HepG2 (cell line): ENCODE results near the gene ZMYND8. TPM values are rescaled to one million over a fixed set of nuclear protein-coding genes. Genes with fewer than 3 reads are reported as not detected.

ENCODE experiments used
- BRD4 ChIP-seq: sonication (generic); formaldehyde crosslinking; IDR thresholded peaks from 2 replicates; pipeline ENCODE4 v1.4.0; 2020; ENCODE audit warnings: missing genetic modification reagents
- ELF1 ChIP-seq: sonication (generic); formaldehyde crosslinking; IDR thresholded peaks from 2 replicates; pipeline ENCODE4 v1.4.0; 2020; ENCODE audit warnings: missing genetic modification reagents
- GFI1 ChIP-seq: sonication (generic); formaldehyde crosslinking; IDR thresholded peaks from 2 replicates; pipeline ENCODE4 v1.5.0; 2020; ENCODE audit warnings: missing genetic modification reagents, mild to moderate bottlenecking, borderline replicate concordance
- HOXD1 ChIP-seq: sonication (generic); formaldehyde crosslinking; IDR thresholded peaks from 2 replicates; pipeline ENCODE4 v1.5.0; 2020; ENCODE audit warnings: missing genetic modification reagents
- NR2C2 ChIP-seq: sonication (generic); formaldehyde crosslinking; IDR thresholded peaks from 2 replicates; pipeline ENCODE4 v1.4.0; 2020; ENCODE audit warnings: missing genetic modification reagents, mild to moderate bottlenecking, moderate library complexity, borderline replicate concordance
- ZKSCAN5 ChIP-seq: sonication (generic); formaldehyde crosslinking; IDR thresholded peaks from 2 replicates; pipeline ENCODE4 v1.5.1; 2020; ENCODE audit warnings: mild to moderate bottlenecking, missing genetic modification reagents
- ZNF136 ChIP-seq: sonication (generic); formaldehyde crosslinking; IDR thresholded peaks from 2 replicates; pipeline ENCODE4 v1.8.1; 2022; ENCODE audit warnings: low read depth, mild to moderate bottlenecking, moderate library complexity, missing genetic modification reagents
- ZNF598 ChIP-seq: sonication (generic); formaldehyde crosslinking; IDR thresholded peaks from 2 replicates; pipeline ENCODE4 v1.5.1; 2020; ENCODE audit warnings: mild to moderate bottlenecking, missing genetic modification reagents, borderline replicate concordance
- ZNF607 ChIP-seq: sonication (generic); formaldehyde crosslinking; IDR thresholded peaks from 2 replicates; pipeline ENCODE4 v1.5.1; 2020; ENCODE audit warnings: missing genetic modification reagents, mild to moderate bottlenecking, borderline replicate concordance
- ZNF670 ChIP-seq: sonication (generic); formaldehyde crosslinking; IDR thresholded peaks from 2 replicates; pipeline ENCODE4 v1.8.0; 2022; ENCODE audit warnings: mild to moderate bottlenecking, missing genetic modification reagents, borderline replicate concordance
- ZNF768 ChIP-seq: sonication (generic); formaldehyde crosslinking; IDR thresholded peaks from 2 replicates; pipeline ENCODE4 v1.4.0; 2020; ENCODE audit warnings: missing genetic modification reagents
- ZNF777 ChIP-seq: sonication (generic); formaldehyde crosslinking; IDR thresholded peaks from 2 replicates; pipeline ENCODE4 v1.4.0; 2020; ENCODE audit warnings: missing genetic modification reagents
- polyA plus RNA-seq, 8 experiments: library from polyadenylated mRNA; depleted of rRNA in 3 of 8; stranded (reverse) in 7 of 8; unstranded in 1 of 8; fragments of >200 nt; fragmentation: Illumina TruSeq in 4 of 8; extraction: Trizol in 4 of 8; gene quantifications; 2 replicates each; pipeline versions ENCODE4 v1.2.1 to v1.2.3, GENCODE V29; 2011 to 2016; ENCODE audit warnings: low read depth in 4 of 8, missing spikeins in 1 of 8, mixed read lengths in 1 of 8; ENCODE audit not compliant: insufficient read depth in 1 of 8
- total RNA-seq, 5 experiments: library from RNA; depleted of rRNA; stranded (reverse); fragments of >200 nt; fragmentation: Illumina TruSeq; extraction: Trizol; gene quantifications; 2 replicates each; pipeline ENCODE4 v1.2.3, GENCODE V29; 2016; ENCODE audit warnings: low read depth in 1 of 5
- TF ChIP-seq, protein P1 (sequence below): sonication (generic); formaldehyde crosslinking; IDR thresholded peaks from 2 replicates; pipeline ENCODE4 v1.5.1; 2020; ENCODE audit warnings: missing genetic modification reagents, mild to moderate bottlenecking, borderline replicate concordance
- TF ChIP-seq, protein P2 (sequence below): sonication (generic); formaldehyde crosslinking; IDR thresholded peaks from 2 replicates; pipeline ENCODE4 v1.5.1; 2020; ENCODE audit warnings: mild to moderate bottlenecking, missing genetic modification reagents, moderate library complexity
- TF ChIP-seq, protein P3 (sequence below): sonication (generic); formaldehyde crosslinking; IDR thresholded peaks from 2 replicates; pipeline ENCODE4 v1.5.1; 2020; ENCODE audit warnings: missing genetic modification reagents, mild to moderate bottlenecking, borderline replicate concordance
- TF ChIP-seq, protein P4 (sequence below): sonication (generic); formaldehyde crosslinking; IDR thresholded peaks from 2 replicates; pipeline ENCODE4 v1.4.0; 2020; ENCODE audit warnings: mild to moderate bottlenecking, missing genetic modification reagents
- TF ChIP-seq, protein P5 (sequence below): sonication (generic); formaldehyde crosslinking; IDR thresholded peaks from 2 replicates; pipeline ENCODE4 v1.5.0; 2020; ENCODE audit warnings: missing genetic modification reagents
- TF ChIP-seq, protein P6 (sequence below): sonication (generic); formaldehyde crosslinking; IDR thresholded peaks from 2 replicates; pipeline ENCODE4 v1.8.0; 2022; ENCODE audit warnings: missing genetic modification reagents, mild to moderate bottlenecking, moderate library complexity, borderline replicate concordance

Gene ZMYND8
- total and polyA plus RNA-seq, 2 of the 13 experiments (the other 11 are each of a cell fraction or from before 2014, with no cell fraction given): 53.9 to 84.7 TPM

DNA sequence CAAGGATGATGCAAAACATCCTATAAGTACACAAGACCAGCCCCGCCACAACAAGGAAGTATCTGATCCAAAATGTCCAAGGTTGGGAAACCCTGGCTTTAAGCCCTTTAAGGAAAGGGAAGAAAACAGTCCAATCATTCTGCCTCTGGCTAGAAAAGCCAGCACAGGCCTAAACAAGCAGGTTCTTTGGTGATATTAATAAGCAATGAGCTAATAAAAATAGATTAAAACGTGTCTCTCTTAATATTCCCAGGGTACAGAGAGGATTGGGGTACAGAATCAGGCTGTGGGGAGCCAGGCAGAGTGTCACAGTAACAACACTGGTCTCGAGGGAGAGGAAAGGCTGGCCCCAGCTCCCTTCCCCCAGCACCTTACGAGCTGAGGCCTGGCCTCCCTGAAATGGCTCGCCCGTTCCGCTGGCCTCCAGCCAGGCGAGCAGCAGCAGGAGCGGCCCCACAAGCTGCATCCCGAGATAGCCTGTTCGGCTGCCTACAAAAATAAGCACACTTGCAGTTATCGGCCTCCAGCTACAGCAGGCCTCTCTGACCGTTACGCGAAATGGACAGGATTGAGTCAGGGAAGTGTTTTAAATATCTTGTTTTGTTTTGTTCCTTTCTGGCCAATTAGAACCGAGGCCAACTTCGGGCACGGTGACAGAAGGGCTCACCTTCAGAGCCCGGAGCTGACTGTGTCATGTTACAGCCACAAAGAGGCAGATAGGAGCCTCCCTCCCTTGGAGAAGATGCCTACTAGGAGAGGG, 4.0 kb upstream of the ZMYND8 start (continued):
- TF ChIP-seq, protein P1, sequence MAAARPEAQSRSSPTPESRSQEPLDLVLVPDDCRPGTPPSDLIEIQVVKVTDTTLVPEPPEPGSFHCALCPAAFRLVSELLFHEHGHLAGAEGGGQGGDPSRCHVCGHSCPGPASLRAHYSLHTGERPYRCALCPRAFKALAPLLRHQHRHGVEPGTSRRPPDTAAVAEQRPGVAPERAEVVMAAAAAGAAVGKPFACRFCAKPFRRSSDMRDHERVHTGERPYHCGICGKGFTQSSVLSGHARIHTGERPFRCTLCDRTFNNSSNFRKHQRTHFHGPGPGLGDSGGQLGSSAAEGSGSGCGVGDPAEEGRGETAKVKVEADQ: peak; percentile 99
- TF ChIP-seq ZNF777 (peak; percentile 61; the same call in 1 of the 2 replicates), ZNF598 (CRISPR knock-in tag) (peak; percentile 100), NR2C2 (CRISPR knock-in tag) (0 out of 2 replicates have a peak, but pooled peaks have one; percentile 36), ZNF768 (CRISPR knock-in tag) (peak; percentile 87), HOXD1 (CRISPR knock-in tag) (no peak; the same call in 1 of the 2 replicates), ELF1 (CRISPR knock-in tag) (peak; percentile 72), ZNF607 (CRISPR knock-in tag) (peak; percentile 68), ZKSCAN5 (CRISPR knock-in tag) (no peak), ZNF136 (CRISPR knock-in tag) (no peak; the same call in 1 of the 2 replicates), ZNF670 (peak; percentile 88), BRD4 (CRISPR knock-in tag) (peak; percentile 98), GFI1 (0 out of 2 replicates have a peak, but pooled peaks have one; percentile 41)
- TF ChIP-seq, protein P2, sequence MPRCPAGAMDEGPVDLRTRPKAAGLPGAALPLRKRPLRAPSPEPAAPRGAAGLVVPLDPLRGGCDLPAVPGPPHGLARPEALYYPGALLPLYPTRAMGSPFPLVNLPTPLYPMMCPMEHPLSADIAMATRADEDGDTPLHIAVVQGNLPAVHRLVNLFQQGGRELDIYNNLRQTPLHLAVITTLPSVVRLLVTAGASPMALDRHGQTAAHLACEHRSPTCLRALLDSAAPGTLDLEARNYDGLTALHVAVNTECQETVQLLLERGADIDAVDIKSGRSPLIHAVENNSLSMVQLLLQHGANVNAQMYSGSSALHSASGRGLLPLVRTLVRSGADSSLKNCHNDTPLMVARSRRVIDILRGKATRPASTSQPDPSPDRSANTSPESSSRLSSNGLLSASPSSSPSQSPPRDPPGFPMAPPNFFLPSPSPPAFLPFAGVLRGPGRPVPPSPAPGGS: peak; percentile 96
- TF ChIP-seq, protein P3, sequence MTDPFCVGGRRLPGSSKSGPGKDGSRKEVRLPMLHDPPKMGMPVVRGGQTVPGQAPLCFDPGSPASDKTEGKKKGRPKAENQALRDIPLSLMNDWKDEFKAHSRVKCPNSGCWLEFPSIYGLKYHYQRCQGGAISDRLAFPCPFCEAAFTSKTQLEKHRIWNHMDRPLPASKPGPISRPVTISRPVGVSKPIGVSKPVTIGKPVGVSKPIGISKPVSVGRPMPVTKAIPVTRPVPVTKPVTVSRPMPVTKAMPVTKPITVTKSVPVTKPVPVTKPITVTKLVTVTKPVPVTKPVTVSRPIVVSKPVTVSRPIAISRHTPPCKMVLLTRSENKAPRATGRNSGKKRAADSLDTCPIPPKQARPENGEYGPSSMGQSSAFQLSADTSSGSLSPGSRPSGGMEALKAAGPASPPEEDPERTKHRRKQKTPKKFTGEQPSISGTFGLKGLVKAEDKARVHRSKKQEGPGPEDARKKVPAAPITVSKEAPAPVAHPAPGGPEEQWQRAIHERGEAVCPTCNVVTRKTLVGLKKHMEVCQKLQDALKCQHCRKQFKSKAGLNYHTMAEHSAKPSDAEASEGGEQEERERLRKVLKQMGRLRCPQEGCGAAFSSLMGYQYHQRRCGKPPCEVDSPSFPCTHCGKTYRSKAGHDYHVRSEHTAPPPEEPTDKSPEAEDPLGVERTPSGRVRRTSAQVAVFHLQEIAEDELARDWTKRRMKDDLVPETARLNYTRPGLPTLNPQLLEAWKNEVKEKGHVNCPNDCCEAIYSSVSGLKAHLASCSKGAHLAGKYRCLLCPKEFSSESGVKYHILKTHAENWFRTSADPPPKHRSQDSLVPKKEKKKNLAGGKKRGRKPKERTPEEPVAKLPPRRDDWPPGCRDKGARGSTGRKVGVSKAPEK (CRISPR knock-in tag): no peak
- TF ChIP-seq, protein P4, sequence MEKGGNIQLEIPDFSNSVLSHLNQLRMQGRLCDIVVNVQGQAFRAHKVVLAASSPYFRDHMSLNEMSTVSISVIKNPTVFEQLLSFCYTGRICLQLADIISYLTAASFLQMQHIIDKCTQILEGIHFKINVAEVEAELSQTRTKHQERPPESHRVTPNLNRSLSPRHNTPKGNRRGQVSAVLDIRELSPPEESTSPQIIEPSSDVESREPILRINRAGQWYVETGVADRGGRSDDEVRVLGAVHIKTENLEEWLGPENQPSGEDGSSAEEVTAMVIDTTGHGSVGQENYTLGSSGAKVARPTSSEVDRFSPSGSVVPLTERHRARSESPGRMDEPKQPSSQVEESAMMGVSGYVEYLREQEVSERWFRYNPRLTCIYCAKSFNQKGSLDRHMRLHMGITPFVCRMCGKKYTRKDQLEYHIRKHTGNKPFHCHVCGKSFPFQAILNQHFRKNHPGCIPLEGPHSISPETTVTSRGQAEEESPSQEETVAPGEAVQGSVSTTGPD (CRISPR knock-in tag): peak; percentile 50
- TF ChIP-seq, protein P5, sequence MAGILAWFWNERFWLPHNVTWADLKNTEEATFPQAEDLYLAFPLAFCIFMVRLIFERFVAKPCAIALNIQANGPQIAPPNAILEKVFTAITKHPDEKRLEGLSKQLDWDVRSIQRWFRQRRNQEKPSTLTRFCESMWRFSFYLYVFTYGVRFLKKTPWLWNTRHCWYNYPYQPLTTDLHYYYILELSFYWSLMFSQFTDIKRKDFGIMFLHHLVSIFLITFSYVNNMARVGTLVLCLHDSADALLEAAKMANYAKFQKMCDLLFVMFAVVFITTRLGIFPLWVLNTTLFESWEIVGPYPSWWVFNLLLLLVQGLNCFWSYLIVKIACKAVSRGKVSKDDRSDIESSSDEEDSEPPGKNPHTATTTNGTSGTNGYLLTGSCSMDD (CRISPR knock-in tag): 0 out of 2 replicates have a peak, but pooled peaks have one; percentile 29
- TF ChIP-seq, protein P6, sequence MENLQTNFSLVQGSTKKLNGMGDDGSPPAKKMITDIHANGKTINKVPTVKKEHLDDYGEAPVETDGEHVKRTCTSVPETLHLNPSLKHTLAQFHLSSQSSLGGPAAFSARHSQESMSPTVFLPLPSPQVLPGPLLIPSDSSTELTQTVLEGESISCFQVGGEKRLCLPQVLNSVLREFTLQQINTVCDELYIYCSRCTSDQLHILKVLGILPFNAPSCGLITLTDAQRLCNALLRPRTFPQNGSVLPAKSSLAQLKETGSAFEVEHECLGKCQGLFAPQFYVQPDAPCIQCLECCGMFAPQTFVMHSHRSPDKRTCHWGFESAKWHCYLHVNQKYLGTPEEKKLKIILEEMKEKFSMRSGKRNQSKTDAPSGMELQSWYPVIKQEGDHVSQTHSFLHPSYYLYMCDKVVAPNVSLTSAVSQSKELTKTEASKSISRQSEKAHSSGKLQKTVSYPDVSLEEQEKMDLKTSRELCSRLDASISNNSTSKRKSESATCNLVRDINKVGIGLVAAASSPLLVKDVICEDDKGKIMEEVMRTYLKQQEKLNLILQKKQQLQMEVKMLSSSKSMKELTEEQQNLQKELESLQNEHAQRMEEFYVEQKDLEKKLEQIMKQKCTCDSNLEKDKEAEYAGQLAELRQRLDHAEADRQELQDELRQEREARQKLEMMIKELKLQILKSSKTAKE: peak; percentile 59
